OCI-LY3 (cell line): ENCODE results near the gene FCRL5.
"Not testable (repeated sequence)": the region's sequence is repeated elsewhere in the genome, so short reads cannot be mapped to it uniquely, and the experiment has no call there.

ENCODE experiments used
- H2AFZ ChIP-seq: fragments of 200-600, 300-600 bp; shearing (Covaris generic); 2 replicates; pipeline ENCODE4 v1.6.0; 2014; ENCODE audit warnings: antibody characterized with exemption, low read depth, low read length
- H3K27ac ChIP-seq: fragments of 200-600, 300-600 bp; sonication (generic); 2 replicates; pipeline ENCODE4 v1.5.1; 2014; ENCODE audit warnings: mild to moderate bottlenecking, low read length, moderate library complexity, mixed read lengths
- H3K27me3 ChIP-seq: fragments of 200-600, 300-600 bp; sonication (generic); 2 replicates; pipeline ENCODE4 v1.6.1; 2014; ENCODE audit warnings: low read depth, low read length, mixed read lengths
- H3K36me3 ChIP-seq: fragments of 200-600, 300-600 bp; sonication (generic); replicated peaks from 2 replicates; pipeline ENCODE3; 2014; ENCODE audit warnings: low read depth, low read length, mixed read lengths
- H3K4me1 ChIP-seq: fragments of 300-600, 200-600 bp; sonication (generic); 2 replicates; pipeline ENCODE4 v1.6.1; 2014; ENCODE audit warnings: low read length, mixed read lengths
- H3K4me2 ChIP-seq: fragments of 200-600, 300-600 bp; sonication (generic); 2 replicates; pipeline ENCODE4 v1.6.1; 2014; ENCODE audit warnings: low read length, mixed read lengths
- H3K4me3 ChIP-seq: fragments of 300-600, 200-600 bp; sonication (generic); 2 replicates; pipeline ENCODE4 v1.5.1; 2014; ENCODE audit warnings: antibody characterized with exemption, mild to moderate bottlenecking, low read length, moderate library complexity
- H3K79me2 ChIP-seq: fragments of 300-600, 200-600 bp; shearing (Covaris generic); 2 replicates; pipeline ENCODE4 v1.6.1; 2014; ENCODE audit warnings: mild to moderate bottlenecking, low read length, mixed read lengths
- H3K9ac ChIP-seq: fragments of 300-600, 200-600 bp; shearing (Covaris generic); 2 replicates; pipeline ENCODE4 v1.6.0; 2014; ENCODE audit warnings: mild to moderate bottlenecking, low read length, moderate library complexity
- H3K9me3 ChIP-seq: fragments of 200-600, 300-600 bp; shearing (Covaris generic); 2 replicates; pipeline ENCODE4 v1.6.1; 2014; ENCODE audit warnings: low read length, mixed read lengths; ENCODE audit not compliant: insufficient read depth
- H4K20me1 ChIP-seq: fragments of 200-600, 300-600 bp; sonication (generic); 2 replicates; pipeline ENCODE4 v1.6.1; 2016; ENCODE audit warnings: low read length, mixed read lengths; ENCODE audit not compliant: insufficient read depth
- CTCF ChIP-seq: fragments of 200-600, 300-600 bp; sonication (generic); IDR thresholded peaks from 2 replicates; pipeline ENCODE4 v1.5.1; 2014; ENCODE audit warnings: antibody characterized with exemption, low read length, low read depth
- EZH2phosphoT487 ChIP-seq: fragments of 200-600 bp; shearing (Covaris generic); IDR thresholded peaks from 2 replicates; pipeline ENCODE4 v1.6.1; 2018; ENCODE audit warnings: antibody characterized with exemption, mixed run types, low read depth

Gene FCRL5

GRCh38 chr1:157574836-157575235 is 22.5 kb upstream of the FCRL5 start:
- Histone ChIP-seq H3K4me1 (peaks cover 13% of the 10 kb centered on the region), H3K27ac (no peak overlapping the region), H3K79me2 (no peaks in the 10 kb centered on the region), H4K20me1 (no peaks in the 10 kb centered on the region), H3K27me3 (peaks cover 59% of the 10 kb centered on the region), H3K36me3 (no peaks in the 10 kb centered on the region), H3K9me3 (no peaks in the 10 kb centered on the region), H2AFZ (no peak overlapping the region), H3K9ac (no peak overlapping the region), H3K4me2 (no peak overlapping the region), H3K4me3 (no peak overlapping the region)
- TF ChIP-seq CTCF (no peak), EZH2phosphoT487 (no peak)

- no peak overlapping the region for H2AFZ ChIP-seq
- H3K9me3 ChIP-seq: no peaks in the 10 kb centered on the region
These were observed 14.4 kb upstream of the FCRL5 start for GRCh38 chr1:157566484-157567300.

GRCh38 chr1:157562515-157562914 is 10.2 kb upstream of the FCRL5 start:
- Histone ChIP-seq H4K20me1 (no peaks in the 10 kb centered on the region), H3K4me3 (no peak overlapping the region), H3K27ac (no peak overlapping the region), H3K79me2 (no peaks in the 10 kb centered on the region), H3K9me3 (no peaks in the 10 kb centered on the region), H3K4me1 (peaks cover 57% of the 10 kb centered on the region), H3K9ac (no peak overlapping the region), H3K4me2 (no peak overlapping the region), H2AFZ (no peak overlapping the region), H3K36me3 (no peaks in the 10 kb centered on the region), H3K27me3 (peaks cover 48% of the 10 kb centered on the region)
- TF ChIP-seq EZH2phosphoT487 (no peak), CTCF (no peak)

More at GRCh38 chr1:157566484-157567300, 14.4 kb upstream of the FCRL5 start:
- H3K36me3 ChIP-seq: no peaks in the 10 kb centered on the region
- peaks cover 63% of the 10 kb centered on the region for H3K27me3 ChIP-seq
- peaks cover 74% of the 10 kb centered on the region for H3K4me1 ChIP-seq
- H4K20me1 ChIP-seq: no peaks in the 10 kb centered on the region
- no peaks in the 10 kb centered on the region for H3K79me2 ChIP-seq
- no peak for TF ChIP-seq CTCF
- TF ChIP-seq EZH2phosphoT487: no peak
- peak overlapping the region; percentile 17 for H3K27ac ChIP-seq
- peak overlapping the region; percentile 16 for H3K4me3 ChIP-seq
- H3K4me2 ChIP-seq: peak overlapping the region; percentile 49
- H3K9ac ChIP-seq: no peak overlapping the region

GRCh38 chr1:157558119-157558518 is 5.8 kb upstream of the FCRL5 start:
- H3K79me2 ChIP-seq: no peaks in the 10 kb centered on the region
- TF ChIP-seq CTCF (no peak), EZH2phosphoT487 (no peak)
- peaks cover 33% of the 10 kb centered on the region for H3K27me3 ChIP-seq
- no peaks in the 10 kb centered on the region for H4K20me1 ChIP-seq
- no peak overlapping the region for H2AFZ ChIP-seq
- peaks cover 20% of the 10 kb centered on the region for H3K4me1 ChIP-seq
- H3K9ac ChIP-seq: no peak overlapping the region
- H3K4me2 ChIP-seq: no peak overlapping the region
- H3K36me3 ChIP-seq: no peaks in the 10 kb centered on the region
- no peak overlapping the region for H3K27ac ChIP-seq
- no peaks in the 10 kb centered on the region for H3K9me3 ChIP-seq
- H3K4me3 ChIP-seq: no peak overlapping the region

GRCh38 chr1:157548081-157548480 is 4.2 kb downstream of the FCRL5 start:
- H3K4me3 ChIP-seq, H4K20me1 ChIP-seq, H3K27ac ChIP-seq, H3K4me2 ChIP-seq, H3K9ac ChIP-seq, H3K9me3 ChIP-seq, H3K79me2 ChIP-seq, H2AFZ ChIP-seq, H3K36me3 ChIP-seq: not testable (repeated sequence)
- H3K4me1 ChIP-seq: peaks cover 21% of the 10 kb centered on the region
- peaks cover 42% of the 10 kb centered on the region for H3K27me3 ChIP-seq
